ENCODE data around the gene MED12L.
A peak's percentile ranks its signal among the peaks of the same experiment; 100 is the strongest.

MED12L gene

DNA sequence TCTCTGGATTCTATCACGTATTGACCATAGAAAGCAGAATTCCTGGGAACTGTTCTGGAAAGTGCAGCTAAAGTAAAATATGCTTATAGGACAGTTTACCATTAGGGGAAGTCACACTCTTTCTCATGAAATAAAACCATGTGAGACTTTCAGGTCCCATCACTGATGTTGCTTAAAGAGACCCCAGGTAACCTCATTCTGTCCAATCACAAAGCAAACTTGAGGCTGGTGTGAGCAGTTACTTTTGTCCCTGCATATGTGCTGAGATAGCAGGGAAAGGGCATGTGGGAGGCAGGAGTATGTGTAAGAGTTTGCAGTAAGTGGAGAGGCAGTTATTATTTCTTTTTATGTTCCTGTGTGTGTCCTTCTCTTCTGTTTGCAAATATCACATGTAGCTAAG, 215.1 kb downstream of the MED12L start:
- TF ChIP-seq EZH2phosphoT487 (IDR thresholded peaks at IDR 0.05; ENCODE audit: borderline replicate concordance), result no peak
- no peak for TF ChIP-seq CTCF (conservative IDR thresholded peaks at IDR 0.05; ENCODE audit: low read length)
- no peaks in the 10 kb centered on the region for H4K20me1 ChIP-seq (ENCODE audit: insufficient read depth, low read length, poor library complexity, severe bottlenecking)
- peaks cover 23% of the 10 kb centered on the region for H3K4me1 ChIP-seq (ENCODE audit: insufficient read depth, low read length, poor library complexity, severe bottlenecking)
- H3K9me2 ChIP-seq (replicated peaks; ENCODE audit: low read depth, low read length), result no peaks in the 10 kb centered on the region
- H3K27me3 ChIP-seq (ENCODE audit: insufficient read depth, low read length, poor library complexity, severe bottlenecking), result no peaks in the 10 kb centered on the region
- H2AFZ ChIP-seq (ENCODE audit: low read length), result no peak overlapping the region
- H3K9me3 ChIP-seq (ENCODE audit: insufficient read depth, low read depth, low read length), result no peaks in the 10 kb centered on the region
- no peak overlapping the region for H3K4me3 ChIP-seq (ENCODE audit: low read length, poor library complexity, severe bottlenecking)
- H3K4me2 ChIP-seq (ENCODE audit: low read depth, low read length, poor library complexity, severe bottlenecking), result peak overlapping the region; percentile 21
- no peaks in the 10 kb centered on the region for H3F3A ChIP-seq (ENCODE audit: low read depth)
- 0 out of 2 replicates have a peak, but pooled peaks cover 3% of the 10 kb centered on the region for H3K79me2 ChIP-seq (ENCODE audit: insufficient read depth, low read length)
- no peak overlapping the region for H3K9ac ChIP-seq (ENCODE audit: low read depth, low read length, poor library complexity, severe bottlenecking)
- peaks cover 7% of the 10 kb centered on the region; the same call in 1 of the 2 replicates for H3K36me3 ChIP-seq (ENCODE audit: insufficient read depth, low read length)

GRCh38 chr3:151301787-151302186, 216.3 kb downstream of the MED12L start:
- Histone ChIP-seq H3K4me2 (ENCODE audit: low read depth, low read length, poor library complexity, severe bottlenecking) (no peak overlapping the region), H3K79me2 (ENCODE audit: insufficient read depth, low read length) (0 out of 2 replicates have a peak, but pooled peaks cover 3% of the 10 kb centered on the region), H3F3A (ENCODE audit: low read depth) (no peaks in the 10 kb centered on the region), H3K9me2 (replicated peaks; ENCODE audit: low read depth, low read length) (no peaks in the 10 kb centered on the region), H4K20me1 (ENCODE audit: insufficient read depth, low read length, poor library complexity, severe bottlenecking) (no peaks in the 10 kb centered on the region), H3K9me3 (ENCODE audit: insufficient read depth, low read depth, low read length) (no peaks in the 10 kb centered on the region), H3K36me3 (ENCODE audit: insufficient read depth, low read length) (peaks cover 7% of the 10 kb centered on the region; the same call in 1 of the 2 replicates), H3K9ac (ENCODE audit: low read depth, low read length, poor library complexity, severe bottlenecking) (no peak overlapping the region), H2AFZ (ENCODE audit: low read length) (no peak overlapping the region), H3K27me3 (ENCODE audit: insufficient read depth, low read length, poor library complexity, severe bottlenecking) (no peaks in the 10 kb centered on the region), H3K4me3 (ENCODE audit: low read length, poor library complexity, severe bottlenecking) (no peak overlapping the region), H3K4me1 (ENCODE audit: insufficient read depth, low read length, poor library complexity, severe bottlenecking) (peaks cover 27% of the 10 kb centered on the region)
- TF ChIP-seq EZH2phosphoT487 (IDR thresholded peaks at IDR 0.05; ENCODE audit: borderline replicate concordance) (no peak), CTCF (conservative IDR thresholded peaks at IDR 0.05; ENCODE audit: low read length) (no peak)

DNA sequence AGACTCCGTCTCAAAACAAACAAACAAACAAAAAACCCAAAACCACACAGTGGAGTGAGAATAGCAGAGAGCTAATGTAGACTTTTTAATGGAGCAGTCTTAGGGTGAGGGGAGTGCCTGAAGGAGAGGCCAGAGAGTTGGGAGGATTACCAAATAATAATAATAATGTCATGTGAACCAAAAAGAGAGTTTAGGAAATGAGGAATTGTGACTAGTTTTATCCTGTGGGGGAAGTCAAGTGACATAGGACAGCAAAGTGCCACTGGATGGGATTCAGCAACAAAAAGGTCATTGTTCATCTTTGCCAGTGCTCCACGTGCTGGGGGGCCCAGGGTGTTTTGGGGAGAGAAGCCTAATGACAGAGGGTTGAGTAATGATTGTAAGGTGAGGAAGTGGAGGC, 218.3 kb downstream of the MED12L start:
- Histone ChIP-seq H4K20me1 (ENCODE audit: insufficient read depth, low read length, poor library complexity, severe bottlenecking) (no peaks in the 10 kb centered on the region), H3K9me3 (ENCODE audit: insufficient read depth, low read depth, low read length) (no peaks in the 10 kb centered on the region), H3K27me3 (ENCODE audit: insufficient read depth, low read length, poor library complexity, severe bottlenecking) (no peaks in the 10 kb centered on the region), H3K36me3 (ENCODE audit: insufficient read depth, low read length) (peaks cover 7% of the 10 kb centered on the region; the same call in 1 of the 2 replicates), H3F3A (ENCODE audit: low read depth) (no peaks in the 10 kb centered on the region), H3K9ac (ENCODE audit: low read depth, low read length, poor library complexity, severe bottlenecking) (no peak overlapping the region), H2AFZ (ENCODE audit: low read length) (no peak overlapping the region), H3K4me1 (ENCODE audit: insufficient read depth, low read length, poor library complexity, severe bottlenecking) (peaks cover 29% of the 10 kb centered on the region), H3K4me3 (ENCODE audit: low read length, poor library complexity, severe bottlenecking) (no peak overlapping the region), H3K4me2 (ENCODE audit: low read depth, low read length, poor library complexity, severe bottlenecking) (no peak overlapping the region), H3K9me2 (replicated peaks; ENCODE audit: low read depth, low read length) (no peaks in the 10 kb centered on the region), H3K79me2 (ENCODE audit: insufficient read depth, low read length) (0 out of 2 replicates have a peak, but pooled peaks cover 3% of the 10 kb centered on the region)
- TF ChIP-seq EZH2phosphoT487 (IDR thresholded peaks at IDR 0.05; ENCODE audit: borderline replicate concordance) (no peak), CTCF (conservative IDR thresholded peaks at IDR 0.05; ENCODE audit: low read length) (no peak)

Data from Loucy (cell line).